ENCODE measurements around the gene MLLT1.
"Not testable (repeated sequence)": the region's sequence is repeated elsewhere in the genome, so short reads cannot be mapped to it uniquely, and the experiment has no call there.

The MLLT1 gene, protein sequence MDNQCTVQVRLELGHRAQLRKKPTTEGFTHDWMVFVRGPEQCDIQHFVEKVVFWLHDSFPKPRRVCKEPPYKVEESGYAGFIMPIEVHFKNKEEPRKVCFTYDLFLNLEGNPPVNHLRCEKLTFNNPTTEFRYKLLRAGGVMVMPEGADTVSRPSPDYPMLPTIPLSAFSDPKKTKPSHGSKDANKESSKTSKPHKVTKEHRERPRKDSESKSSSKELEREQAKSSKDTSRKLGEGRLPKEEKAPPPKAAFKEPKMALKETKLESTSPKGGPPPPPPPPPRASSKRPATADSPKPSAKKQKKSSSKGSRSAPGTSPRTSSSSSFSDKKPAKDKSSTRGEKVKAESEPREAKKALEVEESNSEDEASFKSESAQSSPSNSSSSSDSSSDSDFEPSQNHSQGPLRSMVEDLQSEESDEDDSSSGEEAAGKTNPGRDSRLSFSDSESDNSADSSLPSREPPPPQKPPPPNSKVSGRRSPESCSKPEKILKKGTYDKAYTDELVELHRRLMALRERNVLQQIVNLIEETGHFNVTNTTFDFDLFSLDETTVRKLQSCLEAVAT

DNA sequence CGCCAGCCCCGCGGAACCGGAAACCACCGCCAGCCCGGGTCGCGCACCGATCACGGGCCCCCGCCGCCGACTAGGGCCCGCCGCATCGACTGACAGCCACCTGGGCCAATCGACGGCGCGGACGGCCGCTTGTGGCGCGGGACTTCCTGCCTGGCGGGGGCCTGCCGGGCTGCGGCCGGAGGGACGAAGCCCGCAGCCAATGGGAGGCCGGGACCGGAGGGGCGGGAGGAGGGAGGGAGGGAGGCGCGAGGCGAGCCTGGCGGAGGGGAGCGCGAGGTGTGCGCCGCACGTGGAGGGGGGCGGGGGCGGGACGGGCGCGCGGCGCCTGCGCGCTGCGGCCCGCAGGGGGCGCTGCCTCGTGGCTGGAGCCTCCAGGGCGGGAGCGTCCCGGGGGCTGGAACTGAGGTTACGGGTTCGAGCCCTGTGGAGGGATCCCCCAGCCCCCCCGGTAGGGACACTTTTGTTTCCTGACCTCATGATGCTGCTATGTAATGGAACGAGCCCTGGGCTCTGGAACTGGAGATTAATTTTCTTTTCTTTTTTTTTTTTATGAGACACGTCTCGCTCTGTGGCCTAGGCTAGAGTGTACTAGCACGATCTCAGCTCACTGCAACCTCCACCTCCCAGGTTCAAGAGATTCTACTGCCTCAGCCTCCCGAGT lies at the start of gene MLLT1:
MLLT1 (minus strand) TSS at position 45 of the 661 bp plus-strand sequence. CDS start 191 bp downstream, outside the sequence.
- DNase-seq (ENCODE audit: low read depth in 2 of 2) = peak; percentile 91 to 94

DNA sequence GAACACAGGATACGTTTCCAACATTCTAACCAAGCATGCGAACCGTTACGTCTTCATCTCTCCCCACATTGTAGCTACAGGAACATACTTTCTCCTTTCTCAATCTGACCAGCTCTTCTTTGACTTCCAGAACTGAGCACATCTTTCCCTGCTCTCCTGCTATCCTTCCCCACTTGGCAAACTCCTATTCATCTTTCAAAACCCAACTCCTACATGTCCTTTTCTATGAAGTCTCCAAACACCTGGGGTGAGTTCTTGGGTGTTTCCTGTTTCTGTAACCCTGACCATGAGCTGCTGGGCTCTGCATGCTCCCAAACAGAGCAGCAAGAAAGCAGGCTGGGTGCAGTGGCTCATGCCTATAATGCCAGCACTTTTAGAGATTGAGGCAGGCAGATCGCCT lies 47.0 kb upstream of the MLLT1 start:
- DNase-seq (ENCODE audit: low read depth in 2 of 2) = no peak

DNA sequence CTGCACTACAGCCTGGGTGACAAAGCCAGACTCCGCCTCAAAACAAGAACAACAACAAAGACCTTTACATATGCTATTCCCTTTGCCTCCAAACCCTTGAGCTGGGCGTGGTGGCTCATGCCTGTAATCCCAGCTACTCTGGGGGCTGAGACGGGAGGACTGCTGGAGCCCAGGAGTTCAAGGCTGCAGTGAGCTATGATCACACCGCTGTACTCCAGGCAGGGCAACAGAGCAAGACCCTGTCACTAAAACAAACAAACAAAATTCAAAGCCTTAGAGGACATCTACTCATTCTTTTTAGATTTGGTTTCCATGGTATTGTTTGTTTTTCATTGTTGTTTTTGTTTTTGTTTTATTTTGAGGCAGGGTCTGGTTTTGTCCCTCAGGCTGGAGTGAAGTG lies 45.8 kb upstream of the MLLT1 start:
- no peak for DNase-seq (ENCODE audit: low read depth in 2 of 2)

DNA sequence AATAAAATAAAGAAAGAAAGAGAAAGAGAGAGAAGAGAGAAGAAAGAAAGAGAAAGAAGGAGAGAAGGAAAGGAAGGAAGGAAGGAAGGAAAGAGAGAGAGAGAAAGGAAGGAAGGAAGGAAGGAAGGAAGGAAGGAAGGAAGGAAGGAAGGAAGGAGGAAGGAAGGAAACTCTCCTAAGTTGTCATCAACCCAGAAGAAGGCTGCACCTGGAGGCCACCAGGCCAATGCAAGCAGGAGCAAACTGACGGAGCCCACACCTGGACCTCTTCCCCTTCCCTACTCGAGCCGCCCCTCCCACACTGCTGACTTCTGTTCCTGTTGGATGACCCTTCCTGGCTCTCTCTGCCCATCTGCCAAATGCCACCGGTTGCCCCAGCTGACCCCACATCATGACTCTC lies 45.0 kb upstream of the MLLT1 start:
- no peak for DNase-seq (ENCODE audit: low read depth in 2 of 2)

DNA sequence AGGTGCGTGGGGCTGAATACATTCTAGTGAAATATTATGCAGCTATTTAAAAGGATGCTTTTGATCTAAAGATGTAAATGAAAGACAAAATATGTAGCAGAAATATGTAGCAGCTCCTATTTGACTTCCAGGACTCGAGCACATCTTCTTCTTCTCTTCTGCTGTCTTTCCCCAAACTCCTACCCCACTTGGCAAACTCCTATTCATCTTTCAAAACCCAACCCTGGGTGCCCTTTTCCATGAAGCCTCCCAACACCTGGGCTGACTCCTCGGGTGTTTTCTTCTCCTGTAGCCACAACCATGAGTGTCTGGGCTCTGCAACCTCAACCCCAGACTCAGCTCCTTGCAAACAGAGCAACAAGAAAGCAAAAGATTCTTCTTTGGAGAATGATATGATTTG lies 42.5 kb upstream of the MLLT1 start:
- no peak for DNase-seq (ENCODE audit: low read depth in 2 of 2)

DNA sequence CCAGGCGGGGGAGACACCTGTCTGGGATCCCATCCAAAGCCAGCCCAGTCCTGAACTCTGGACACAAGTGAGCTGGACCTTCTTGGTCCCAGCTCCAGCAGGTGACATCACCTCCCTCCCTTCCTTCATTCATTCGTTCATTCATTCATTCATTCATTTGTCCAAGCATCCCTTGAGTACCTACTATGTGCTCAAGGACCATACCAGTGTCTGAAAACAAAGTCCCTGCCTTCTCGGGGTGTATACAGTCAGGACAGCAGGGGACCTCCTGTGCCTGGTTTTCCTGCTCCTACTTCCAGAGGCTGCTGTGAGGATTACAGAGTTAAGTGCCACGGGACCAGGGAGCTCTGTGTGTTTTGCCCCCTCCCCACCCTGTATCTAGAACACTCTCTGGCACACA lies 39.6 kb upstream of the MLLT1 start:
- no peak for DNase-seq (ENCODE audit: low read depth in 2 of 2)

DNA sequence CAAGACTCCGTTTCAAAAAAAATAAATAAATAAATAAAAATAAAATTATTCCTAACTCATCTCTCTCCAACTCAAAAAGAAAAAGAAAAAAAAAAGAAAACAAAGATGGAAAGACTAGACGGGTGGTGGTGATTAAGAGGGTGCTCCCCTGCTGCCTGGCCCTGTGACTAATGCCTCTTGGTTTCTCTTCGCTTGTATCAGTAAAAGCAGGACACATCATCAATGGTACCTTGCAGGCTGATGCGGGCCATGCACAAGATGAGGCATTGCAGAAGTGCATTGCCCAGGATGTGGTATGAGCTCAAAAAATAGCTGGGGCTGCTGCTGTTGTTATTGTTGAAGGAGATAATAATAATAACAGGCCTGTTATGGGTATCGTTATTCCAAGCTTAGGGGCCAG lies 39.0 kb upstream of the MLLT1 start:
- no peak for DNase-seq (ENCODE audit: low read depth in 2 of 2)

DNA sequence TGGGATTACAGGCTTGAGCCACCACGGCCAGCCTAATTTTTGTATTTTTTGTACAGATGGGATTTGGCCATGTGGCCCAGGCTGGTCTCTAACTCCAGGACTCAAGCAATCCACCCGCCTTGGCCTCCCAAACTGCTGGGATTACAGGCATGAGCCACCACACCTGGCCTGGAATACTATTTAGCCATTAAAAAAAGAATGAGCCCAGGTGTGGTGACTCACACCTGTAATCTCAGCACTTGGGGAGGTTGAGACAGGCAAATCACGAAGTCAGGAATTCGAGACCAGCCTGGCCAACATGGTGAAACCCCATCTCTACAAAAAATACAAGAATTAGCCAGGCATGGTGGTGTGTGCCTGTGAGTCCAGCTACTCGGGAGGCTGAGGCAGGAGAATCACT lies 35.9 kb upstream of the MLLT1 start:
- not testable (repeated sequence) for DNase-seq (ENCODE audit: low read depth in 2 of 2)

DNA sequence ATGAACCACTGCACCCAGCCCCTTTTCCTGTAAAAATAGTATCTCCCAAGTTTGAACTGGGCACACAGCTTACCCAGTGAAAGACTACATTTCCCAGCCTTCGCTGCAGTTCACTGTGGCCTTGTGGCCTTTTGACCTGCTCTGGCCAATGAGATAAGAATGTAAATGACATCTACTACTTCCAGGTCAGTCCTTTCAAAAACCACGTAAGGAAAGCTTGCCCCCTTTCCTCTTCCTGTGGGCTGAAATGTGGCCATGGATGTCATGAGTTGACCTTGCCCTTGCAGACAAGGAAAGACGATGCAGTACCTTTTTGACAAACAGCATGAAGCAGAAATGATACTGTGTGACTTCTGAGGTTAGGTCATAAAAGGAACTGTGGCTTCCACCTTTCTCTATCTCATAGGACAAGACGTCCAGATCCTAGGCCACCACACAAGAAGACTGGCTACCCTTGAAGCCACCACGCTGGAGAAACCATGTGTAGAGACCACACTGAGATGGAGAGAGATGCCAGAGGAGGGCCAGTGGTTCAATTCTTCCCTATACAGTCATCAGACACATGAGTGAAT lies 33.7 kb upstream of the MLLT1 start:
- no peak for DNase-seq (ENCODE audit: low read depth in 2 of 2)

DNA sequence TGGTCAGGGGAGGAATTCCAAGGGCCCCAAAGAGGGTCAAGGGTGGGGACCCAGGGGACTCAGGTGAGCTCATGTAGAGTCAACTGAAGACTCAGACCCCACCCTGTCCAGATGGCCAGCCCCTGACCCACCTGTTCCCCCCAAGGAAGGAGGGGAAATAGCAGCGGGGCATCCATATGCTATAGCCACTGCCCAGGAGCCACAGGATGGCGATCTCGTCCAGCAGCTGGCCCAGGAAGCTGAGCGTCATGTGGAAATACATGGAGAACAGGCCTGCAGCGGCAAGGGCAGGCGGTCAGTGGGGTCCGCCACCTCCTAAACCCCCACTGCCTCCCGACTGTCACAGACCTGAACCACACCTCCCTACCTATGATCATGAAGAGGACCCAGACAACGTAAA lies 32.2 kb upstream of the MLLT1 start:
- DNase-seq (ENCODE audit: low read depth in 2 of 2) = no peak

DNA sequence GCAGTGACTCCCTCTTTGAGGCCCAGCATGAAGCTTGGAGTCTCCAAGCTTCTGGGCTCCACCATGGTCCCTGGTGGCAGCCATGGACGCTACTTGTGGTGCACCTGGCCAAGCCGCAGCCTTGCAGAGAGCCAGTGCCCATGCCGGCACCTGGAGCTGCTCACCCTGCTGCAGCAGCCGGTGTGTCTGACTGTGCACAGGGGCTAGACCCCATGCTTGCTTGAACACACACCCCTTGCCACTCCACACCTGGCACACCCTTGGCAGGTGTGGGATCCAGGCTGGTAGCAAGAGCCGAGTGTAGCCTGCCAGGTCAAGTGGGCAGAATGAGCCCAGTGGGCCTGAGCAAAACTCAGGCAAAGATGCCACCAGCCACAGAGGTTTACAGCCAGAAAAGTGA lies 18.6 kb upstream of the MLLT1 start:
- DNase-seq (ENCODE audit: low read depth in 2 of 2) = no peak

DNA sequence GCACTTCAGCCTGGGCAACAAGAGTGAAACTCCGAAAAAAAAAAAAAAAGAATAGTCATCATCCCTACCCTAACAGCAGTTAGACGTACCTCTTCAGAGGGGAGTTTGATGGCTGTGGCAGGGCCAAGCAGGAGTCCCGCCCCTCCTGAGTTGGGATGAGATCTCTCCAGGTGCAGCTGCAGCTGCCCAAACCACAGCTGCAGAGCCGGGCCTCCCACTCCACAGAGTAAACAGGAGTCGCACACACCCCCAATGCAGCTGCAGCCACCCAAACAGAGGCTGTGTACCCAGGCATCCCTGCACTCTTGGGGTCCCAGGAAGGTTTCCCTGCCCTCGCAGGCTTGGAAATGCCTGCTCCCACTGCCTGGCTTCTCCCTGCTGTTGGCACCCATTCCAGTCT lies 17.4 kb upstream of the MLLT1 start:
- DNase-seq (ENCODE audit: low read depth in 2 of 2) = no peak

DNA sequence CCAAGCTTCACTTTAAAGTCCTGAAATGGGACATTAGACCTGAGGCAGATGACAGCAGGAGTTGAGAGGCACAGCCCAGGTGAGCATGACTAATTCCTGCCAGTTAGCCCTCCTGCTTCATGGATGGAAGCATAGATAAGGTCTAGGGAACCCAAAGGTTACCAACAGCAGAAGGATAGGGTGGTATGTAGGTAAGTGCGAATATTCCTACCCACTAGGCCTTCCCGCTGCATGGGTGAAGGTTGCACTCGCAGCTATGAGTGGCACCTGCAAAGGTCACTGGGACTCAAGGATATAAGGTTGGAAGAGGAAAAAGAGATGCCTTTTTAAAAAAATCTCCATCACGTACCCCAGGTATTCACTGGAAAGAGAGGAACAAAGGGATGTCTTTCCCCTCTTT lies 12.2 kb upstream of the MLLT1 start:
- DNase-seq (ENCODE audit: low read depth in 2 of 2) = no peak

DNA sequence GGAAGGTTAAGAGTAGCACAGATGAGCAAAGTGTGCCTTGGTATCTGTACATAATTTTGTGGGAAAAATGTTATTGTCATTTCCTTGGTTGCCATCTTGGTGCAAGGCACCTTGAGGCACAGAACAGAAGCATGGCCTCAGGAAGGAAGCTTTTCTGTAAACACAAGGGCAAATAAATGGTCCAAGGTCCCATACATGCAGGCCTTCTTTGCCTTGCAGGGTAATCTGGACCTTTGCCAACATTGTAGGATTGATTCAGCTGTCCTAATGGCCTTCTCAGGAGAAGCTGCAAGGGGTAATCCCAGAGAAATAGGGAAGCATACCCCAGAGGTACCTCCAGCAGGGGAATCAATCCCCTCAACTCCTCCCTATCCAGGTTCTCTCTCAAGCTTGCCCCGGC lies 9.0 kb upstream of the MLLT1 start:
- no peak for DNase-seq (ENCODE audit: low read depth in 2 of 2)

DNA sequence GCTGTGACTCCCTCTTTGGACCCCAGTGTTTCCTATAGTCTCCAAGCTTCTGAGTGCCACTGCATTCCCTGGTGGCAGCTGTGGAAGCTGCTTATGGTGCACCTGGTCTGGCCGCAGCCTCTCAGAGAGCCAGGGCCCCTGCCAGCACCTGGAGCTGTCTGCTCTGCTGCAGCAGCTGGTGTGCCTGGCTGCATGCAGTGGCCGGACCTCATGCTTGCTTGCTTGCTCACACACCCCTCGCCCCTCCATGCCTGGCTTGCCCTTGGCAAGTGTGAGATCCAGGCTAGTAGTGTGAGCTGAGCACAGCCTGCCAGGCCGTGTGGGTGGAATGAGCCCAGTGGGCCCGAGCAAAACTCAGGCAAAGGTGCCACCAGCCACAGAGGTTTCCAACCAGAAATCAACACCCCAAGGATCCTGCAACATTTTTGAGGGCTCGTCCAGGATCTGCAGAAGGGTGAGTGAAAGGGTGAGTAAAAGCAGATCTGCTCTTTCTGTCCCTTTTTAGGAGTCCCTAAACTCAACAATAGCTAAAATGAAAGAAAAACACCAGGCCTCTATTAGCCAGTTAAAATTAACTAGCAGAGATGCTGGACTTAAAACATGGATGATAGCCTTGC lies 7.6 kb upstream of the MLLT1 start:
- DNase-seq (ENCODE audit: low read depth in 2 of 2) = no peak

DNA sequence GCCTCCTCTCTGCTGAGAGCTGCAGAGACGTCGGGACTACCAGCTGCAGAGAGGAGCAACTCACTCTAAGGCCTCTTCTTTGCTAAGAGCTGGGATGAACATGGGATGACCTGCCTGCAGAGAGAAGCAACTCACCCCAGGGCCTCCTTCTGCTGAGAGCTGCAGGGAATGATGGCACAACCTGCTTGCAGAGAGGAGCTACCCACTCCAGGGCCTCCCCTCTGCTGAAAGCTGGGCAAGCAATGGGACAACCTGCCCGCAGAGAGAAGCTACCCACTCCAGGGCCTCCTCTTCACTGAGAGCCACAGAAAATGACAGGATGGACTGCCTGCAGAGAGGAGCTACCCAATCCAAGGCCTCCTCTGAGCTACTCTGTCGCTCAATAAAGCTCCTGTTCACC lies 6.9 kb upstream of the MLLT1 start:
- no peak for DNase-seq (ENCODE audit: low read depth in 2 of 2)

DNA sequence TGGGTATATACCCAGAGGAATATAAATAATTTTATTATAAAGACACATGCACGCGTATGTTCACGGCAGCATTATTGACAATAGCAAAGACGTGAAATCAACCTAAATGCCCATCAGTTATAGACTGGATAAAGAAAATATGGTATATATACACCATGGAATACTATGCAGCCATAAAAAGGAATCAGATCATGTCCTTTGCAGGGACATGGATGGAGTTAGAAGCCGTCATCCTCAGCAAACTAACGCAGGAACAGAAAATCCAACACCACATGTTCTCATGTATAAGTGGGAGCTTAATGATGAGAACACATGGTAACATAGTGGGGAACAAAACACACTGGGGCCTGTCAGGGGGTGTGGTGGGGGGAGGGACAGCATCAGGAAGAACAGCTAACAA lies 2.6 kb upstream of the MLLT1 start:
- not testable (repeated sequence) for DNase-seq (ENCODE audit: low read depth in 2 of 2)

DNA sequence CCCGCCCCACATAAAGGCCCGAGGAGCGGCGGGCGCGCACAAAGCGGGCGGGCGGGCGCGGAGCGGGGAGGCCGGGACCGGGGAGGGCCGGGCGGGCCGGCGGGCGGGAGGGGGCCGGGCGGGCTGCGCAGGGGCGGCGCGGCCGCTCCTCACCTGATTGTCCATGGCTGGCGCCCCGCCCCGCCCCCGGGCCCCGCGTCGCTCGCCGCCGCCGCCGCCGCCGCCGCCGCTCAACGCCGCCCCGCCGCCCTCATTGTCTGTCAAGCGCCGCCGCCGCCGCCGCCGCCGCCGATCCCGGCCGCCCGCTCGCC lies 200 bp downstream of the MLLT1 start:
- no peak for DNase-seq (ENCODE audit: low read depth in 2 of 2)

DNA sequence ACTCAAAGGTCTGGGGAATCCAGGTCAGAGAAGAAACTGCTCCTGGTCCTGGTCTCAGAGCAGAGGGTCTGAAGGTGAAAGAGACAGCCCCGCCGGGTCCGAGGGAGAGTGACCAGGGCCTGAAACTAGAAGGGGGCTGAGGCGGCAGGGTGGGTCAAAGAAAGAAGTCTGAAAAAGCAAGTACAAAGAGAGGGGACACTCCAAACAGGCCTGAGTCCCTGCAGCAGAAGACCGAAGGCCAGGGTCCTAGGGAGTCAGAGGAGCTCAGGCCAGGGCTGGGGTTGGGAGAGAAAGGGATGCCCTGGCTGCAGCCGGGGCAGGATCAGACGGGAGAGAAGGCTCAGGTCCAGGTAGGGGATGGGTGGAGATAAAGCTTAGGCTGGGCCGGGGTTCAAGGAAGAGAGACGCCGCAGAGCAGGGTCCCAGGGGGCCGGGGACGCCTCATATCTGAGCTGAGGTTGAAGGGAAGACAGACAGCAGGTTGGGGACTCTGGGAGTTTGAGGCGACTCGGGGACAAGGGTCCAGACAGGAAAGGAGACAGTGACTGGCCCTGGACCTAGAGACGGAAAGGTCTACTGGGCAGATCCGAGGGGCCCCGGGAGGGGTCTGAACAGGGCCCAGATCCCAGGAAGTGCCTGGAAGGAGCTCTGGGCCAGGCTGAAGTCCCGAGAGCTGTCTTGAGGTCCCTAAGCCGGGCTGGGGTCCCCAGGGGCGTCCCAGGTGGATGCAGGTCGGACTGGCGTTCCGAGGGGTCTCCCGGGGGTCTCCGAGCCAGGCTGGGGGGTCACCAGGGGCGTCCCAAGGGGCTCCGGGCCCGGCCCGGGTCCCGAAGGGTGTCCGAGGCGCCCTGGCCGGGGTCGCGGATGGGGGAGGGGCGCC lies 795 bp downstream of the MLLT1 start:
- DNase-seq (ENCODE audit: low read depth in 2 of 2) = no peak

DNA sequence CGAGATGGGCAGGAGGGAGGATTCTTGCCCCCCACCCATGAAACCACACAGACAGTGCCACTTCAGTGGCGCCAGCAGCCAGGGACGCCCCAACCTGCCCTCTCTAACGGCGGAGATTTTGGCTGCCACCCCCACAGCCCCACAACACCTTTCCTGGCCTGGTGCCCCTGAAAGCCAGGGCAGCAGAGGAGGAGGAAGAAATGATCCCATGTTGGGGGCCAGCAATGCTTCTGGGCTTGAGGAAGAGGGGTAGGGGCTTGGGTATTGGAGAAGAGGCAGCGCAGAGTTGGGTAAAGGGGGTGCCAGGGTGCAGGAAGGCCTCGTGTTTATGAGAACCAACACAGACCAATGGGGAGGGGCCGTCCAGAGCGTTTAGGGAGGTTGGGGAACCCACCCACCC lies 1.7 kb downstream of the MLLT1 start:
- no peak for DNase-seq (ENCODE audit: low read depth in 2 of 2)

DNA sequence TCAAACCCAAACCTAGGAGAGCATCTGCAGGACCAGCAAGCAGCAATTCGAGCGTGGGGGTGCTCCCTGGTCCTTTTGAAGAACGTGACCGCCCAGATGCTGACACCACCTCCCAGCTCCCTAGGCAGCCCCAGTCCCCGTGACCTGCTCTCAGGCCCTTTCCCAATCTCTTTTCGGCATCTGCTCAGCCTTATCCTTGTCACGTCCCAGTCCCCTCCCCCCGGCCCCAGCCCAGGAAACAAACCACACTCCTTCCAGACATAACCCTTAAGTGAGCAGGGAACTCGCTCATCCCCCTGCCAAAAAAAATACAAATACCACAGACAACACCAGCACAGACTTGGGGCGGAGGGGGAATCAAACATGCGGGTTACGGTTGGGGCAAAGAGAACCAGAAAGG lies 3.3 kb downstream of the MLLT1 start:
- no peak for DNase-seq (ENCODE audit: low read depth in 2 of 2)

All from stimulated activated CD8-positive, alpha-beta memory T cell treated with anti-CD3 and anti-CD28 coated beads, Interleukin-15, amount 100 ng/mL, for 4 hours (primary cell).